GM18907 (cell line): Measurements from ENCODE around the gene SYTL2.

Experiments
- ATAC-seq: cut with Tn5 transposase; IDR thresholded peaks from one replicate; pipeline ENCODE4 v1.9.1; 2021; ENCODE audit warnings: mild to moderate bottlenecking, moderate library complexity; ENCODE audit not compliant: unreplicated experiment

SYTL2 gene

GRCh38 chr11:85826116-85826855 lies 15.3 kb upstream of the SYTL2 start:
- peak; percentile 64 for ATAC-seq

DNA sequence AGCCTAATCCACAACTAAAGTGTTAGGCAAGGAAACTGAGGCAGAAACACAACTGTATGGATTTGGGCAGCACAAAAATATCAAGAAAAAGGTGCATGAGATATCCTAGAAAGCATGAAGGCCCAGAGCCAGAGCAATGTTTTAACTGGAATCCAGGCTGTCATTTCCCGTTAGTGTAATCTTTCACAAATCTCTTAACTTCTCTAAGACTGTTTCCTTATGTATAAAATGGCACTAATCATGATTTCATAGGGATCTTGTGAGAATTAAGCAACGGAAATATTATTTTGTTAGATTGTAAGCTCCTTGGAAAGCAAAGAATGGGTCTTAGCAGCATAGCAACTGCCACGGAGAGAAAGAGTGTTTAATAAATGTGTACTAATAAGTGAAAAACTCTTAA lies 14.7 kb upstream of the SYTL2 start:
- no peak for ATAC-seq

- ATAC-seq = no peak
Measured at GRCh38 chr11:85823816-85824215, 12.9 kb upstream of the SYTL2 start.

DNA sequence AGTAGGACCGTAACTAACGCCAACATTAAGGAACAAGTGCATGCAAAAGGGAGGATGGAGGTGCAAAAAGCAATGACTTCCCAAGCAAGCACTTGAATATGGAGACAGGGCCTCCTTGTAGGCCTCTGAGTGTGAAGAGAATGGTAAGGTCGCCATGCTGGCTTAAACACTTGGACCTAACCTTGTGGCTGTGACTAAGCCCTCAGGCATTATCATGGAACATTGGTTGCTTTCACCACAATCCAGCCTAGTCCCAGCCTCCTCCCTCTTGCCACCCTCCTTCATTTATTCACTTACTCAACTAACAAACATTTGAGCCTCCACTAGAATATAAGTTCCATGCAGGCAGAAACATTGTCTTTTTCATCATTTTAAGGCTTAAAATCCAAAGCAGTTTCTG lies 11.9 kb upstream of the SYTL2 start:
- no peak for ATAC-seq

GRCh38 chr11:85821636-85822035 lies 10.7 kb upstream of the SYTL2 start:
- ATAC-seq = no peak

DNA sequence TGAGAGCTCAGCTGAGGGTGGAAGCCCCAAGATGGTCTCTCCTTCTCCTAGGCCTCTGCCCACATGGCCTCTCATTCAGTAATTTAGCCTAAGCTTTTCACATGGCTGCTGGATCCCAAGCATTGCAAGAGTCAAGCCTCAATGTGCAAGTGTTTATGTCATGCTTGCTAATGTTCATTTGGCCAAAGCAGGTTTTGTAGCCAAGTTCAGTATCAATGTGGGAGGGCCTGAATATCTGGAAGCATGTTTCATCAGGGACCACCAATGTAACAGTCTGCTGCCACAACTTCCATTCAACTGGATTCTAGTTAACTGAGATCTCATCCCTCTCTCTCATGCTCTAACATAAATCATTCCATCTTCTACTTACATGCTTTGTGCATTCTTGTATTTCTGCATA lies 8.5 kb upstream of the SYTL2 start:
- no peak for ATAC-seq

DNA sequence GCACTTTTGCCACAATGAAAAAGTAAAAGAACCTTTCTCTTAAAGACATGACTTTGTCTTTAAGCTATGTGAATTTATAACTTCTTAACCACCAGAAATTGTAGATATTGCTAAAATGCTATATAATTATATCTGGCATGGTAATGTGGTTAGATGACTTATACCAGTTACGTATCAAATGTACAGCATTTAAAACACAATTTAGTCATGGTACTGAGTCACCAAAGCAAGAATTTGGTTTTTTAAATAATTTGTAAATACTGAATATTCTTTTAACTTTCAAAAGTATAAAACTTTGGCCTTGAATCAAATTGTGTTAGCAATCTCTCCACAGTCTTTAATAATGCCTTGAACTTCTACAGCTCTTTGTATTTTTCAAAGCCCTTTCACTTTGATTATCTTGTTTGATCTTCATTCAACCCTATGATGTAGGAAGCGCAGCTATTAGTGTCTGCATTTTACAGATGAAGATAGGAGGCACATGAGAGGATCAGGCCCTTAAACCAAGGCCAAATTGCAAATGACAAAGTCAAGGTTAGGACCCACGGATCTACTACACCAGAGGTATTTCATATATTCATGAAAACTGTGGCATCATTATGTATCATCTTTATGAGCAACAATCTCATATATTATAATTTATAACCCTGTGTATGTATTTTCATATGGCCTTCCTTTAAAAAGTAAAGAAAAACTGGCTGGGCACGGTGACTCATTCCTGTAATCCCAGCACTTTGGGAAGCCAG lies 4.4 kb upstream of the SYTL2 start:
- ATAC-seq = no peak

DNA sequence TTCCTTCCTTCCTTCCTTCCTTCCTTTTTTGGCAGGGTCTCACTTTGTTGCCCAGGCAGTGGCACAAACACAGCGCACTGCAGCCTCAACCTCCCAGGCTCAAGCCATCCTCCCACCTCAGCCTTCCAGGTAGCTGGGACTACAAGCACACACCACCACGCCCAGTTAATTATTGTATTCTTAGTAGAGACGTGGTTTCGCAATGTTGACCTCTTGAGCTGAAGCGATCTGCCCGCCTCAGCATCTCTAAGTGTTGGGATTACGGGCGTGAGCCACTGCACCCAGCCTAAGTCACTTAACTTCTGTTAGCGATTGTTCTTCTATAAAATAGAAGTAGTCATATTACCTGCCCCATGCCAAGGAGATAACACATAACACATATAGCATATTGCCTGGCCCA lies 2.8 kb upstream of the SYTL2 start:
- ATAC-seq = no peak

DNA sequence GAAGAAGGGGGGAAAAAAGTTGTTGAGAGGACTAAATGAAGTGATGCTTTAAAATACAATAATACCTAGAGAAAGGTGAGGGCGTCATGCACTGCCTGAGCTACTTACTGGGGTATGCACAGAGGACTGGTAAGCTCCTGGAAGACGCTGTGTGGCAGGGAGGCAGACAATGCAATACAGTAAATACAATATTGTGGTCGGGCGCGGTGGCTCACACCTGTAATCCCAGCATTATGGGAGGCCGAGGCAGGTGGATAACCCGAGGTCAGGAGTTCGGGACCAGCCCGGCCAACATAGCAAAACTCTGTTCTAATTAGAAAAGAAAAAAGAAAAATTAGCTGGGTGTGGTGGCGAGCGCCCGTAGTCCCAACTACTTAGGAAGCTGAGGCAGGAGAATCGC lies 683 bp upstream of the SYTL2 start:
- no peak for ATAC-seq

DNA sequence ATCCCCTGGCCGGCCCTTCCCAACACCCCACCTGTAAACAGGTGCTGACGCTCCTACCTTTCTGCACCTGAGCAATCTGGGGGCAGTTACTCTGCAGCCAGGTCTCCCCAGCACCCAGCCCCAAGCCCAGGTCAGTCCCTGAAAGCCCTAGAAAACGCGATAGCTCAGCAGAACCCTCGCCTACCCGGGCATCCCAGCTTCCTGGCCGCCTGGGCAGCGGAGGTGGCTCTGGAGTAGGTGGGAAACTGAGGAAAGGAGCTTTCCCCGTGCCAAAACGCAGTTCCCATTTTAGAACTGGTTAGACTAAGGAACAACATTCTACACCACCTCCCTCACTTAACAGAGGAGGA lies 445 bp downstream of the SYTL2 start:
- peak; percentile 13 for ATAC-seq

- no peak for ATAC-seq
Measured at GRCh38 chr11:85809863-85810262, 1.1 kb downstream of the SYTL2 start.

DNA sequence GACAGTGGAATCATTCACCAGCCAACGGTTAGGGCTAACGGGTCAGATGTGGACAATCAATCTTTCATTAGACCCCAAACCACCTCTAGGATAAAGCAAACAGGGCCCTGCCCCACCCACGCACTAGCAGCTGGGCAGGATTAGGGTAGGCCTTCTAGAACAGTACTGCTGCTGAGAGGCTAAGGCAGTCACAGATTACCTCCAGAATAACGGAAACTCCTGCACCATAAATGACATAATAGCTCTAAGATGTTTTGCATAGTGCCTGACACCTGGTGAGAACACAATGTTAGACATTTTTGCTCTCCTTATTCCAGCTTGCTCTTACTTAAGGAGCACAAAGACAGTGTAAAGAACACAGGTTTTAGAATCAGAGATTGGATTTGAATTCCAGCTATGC lies 1.8 kb downstream of the SYTL2 start:
- ATAC-seq = peak; percentile 61

DNA sequence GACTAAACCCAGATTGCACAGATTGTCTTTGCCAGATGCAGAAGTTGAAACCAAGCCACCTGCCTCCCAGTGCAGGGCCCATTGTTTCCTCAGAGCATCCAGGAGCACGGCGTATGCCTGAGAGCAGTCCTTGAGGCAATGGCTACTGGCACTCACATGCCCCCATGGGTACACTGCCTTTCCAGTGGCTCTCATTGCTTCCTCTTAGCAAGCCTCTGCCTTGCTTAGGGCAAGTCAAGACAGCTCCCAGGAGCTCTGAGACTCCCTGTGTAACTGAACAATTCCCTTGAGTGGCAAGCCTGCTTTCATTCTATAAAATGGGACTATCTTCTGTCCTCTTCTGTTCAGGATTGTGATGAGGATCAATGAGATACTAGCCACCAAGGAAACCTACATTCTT lies 4.1 kb downstream of the SYTL2 start:
- ATAC-seq = no peak

DNA sequence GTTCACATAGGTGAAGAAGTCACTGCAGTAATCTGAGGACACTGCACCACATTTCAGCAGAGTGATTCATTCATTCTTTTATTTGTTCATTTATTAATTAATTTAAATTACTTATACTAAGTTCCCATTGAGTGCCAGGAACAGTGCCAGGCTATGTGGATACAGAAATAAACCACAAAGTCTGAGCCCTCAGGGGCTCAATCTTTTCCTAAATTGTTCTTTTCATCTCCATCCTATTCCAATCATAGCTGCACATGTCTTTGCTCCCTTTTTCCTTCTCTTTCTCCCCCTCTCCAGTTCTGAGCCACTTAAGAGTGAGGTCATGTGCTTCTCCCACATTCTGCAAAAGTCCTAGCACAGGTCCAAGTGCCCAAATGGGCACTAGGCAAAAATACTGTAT lies 4.9 kb downstream of the SYTL2 start:
- no peak for ATAC-seq

DNA sequence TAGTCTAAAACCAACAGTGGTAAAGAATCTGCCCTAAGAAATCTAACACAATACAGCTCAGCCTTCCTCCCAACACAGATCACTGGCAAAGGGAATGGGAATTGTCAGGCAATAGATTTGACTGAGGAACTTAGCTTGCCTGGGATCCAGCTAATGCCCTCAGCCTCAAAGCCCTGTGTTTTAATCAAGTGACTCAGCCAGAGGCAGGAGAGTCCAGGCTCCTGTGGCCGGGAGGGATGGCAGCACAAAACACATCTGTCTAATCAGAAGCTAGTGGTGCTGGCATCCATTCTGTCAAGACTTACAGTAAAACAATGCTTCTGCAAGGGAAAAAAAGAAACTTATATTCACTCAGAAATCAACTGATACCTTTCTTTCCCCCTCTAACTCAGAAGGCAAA lies 5.6 kb downstream of the SYTL2 start:
- no peak for ATAC-seq

DNA sequence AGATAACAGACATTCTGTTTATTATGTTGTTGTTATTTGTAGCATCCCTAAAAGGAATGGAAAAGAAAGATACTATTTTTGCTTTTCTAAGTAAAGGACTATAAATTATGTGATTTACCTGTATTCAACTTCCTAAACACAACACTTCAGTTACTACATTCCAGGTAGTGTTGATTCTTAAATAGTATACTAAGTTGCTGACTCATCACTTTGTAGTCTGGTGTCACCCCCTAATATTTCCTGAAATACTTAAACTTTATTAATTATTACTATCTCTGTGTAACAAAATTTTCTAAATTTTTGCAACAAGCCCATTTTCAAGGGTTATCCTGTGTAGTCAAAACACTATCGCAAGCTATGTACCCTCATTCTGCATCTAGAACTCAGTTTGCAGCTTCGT lies 7.0 kb downstream of the SYTL2 start:
- ATAC-seq = no peak

GRCh38 chr11:85803303-85803702 lies 7.6 kb downstream of the SYTL2 start:
- no peak for ATAC-seq

DNA sequence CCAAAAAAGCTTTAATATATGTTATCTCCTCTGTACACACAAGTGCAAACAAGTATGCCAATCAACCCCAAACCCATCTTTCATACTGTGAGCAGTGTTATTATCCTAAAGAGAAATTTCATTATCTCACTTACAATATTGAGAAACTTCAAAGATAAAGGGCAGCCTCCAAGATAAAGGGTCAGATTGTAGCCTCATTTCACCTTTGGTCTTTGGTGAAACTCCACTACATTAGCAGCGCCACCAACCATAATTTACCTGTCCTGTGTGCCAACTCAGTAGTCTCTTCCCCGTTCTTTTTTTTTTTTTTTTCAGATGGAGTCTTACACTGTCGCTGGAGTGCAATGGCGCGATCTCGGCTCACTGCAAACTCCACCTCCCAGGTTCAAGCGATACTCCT lies 9.4 kb downstream of the SYTL2 start:
- ATAC-seq = no peak

- no peak for ATAC-seq
Measured at GRCh38 chr11:85800595-85801342, 10.2 kb downstream of the SYTL2 start.

DNA sequence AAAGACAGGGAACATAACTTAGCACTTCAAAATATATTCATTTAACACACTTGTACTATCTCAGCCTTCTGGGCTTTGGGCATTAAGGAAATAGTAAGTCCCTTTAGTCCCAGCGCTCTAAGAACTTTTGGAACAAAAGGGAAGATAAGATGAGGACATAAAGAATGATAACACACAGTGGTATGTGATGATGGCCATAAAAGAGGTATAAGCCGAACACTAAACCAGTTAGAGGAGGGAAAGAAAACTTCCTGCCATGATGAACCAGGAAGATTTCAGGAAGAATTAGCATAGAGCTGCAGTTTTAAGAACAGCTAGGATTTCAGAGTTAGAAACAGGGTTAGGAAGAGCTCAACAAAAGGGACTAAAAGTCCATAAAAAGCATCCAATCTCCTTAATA lies 11.8 kb downstream of the SYTL2 start:
- ATAC-seq = no peak

DNA sequence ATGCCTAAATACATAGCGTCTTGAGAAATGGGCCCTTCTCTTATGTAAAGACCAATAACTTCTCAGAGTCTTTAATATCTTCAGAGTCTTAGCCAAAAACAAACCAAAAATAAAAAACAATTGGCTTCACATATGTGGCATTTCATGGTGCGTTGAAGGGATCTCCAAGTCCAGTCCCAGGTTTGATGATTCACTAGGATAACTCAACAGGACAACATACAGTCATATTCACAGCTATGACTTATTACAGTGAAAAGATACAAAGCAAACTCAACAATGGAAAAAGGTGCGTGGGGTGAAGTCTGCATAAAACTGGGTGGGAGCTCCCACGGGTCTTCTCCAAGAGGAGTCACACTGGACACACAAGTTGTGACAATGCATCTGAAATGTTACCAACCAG lies 12.6 kb downstream of the SYTL2 start:
- no peak for ATAC-seq
